G401.6 (cell line): ENCODE data around the gene TMOD4.

Experiments used
- FAIRE-seq: peaks from 2 replicates; lab custom pipeline; 2012; peaks lifted over from hg19 to GRCh38; lab: Jason Lieb, UNC

Gene TMOD4

GRCh38 chr1:151142411-151143056, 33.2 kb downstream of the TMOD4 start:
- FAIRE-seq = no peak

DNA sequence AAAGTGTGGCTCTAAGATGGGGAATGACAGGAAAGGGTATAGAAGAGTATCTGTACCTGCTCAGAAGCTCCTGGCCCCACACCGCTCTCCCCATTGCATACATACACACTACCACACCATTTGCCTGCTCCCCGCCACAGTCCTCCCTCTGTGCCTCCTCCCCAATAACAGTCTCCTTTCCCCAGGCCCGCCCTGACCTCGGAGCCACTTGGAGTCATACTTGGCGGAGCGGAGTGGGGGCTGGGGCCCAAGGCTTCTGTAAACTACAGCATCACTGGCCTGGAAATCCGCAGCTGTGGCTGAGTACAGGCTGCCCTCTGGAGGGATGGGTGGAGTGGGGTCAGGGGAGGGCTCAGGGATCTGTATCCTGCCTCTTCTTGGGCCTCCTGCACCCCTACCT, 38.0 kb downstream of the TMOD4 start:
- FAIRE-seq = no peak

- no peak for FAIRE-seq
Observed at GRCh38 chr1:151135433-151136385, 40.1 kb downstream of the TMOD4 start.

DNA sequence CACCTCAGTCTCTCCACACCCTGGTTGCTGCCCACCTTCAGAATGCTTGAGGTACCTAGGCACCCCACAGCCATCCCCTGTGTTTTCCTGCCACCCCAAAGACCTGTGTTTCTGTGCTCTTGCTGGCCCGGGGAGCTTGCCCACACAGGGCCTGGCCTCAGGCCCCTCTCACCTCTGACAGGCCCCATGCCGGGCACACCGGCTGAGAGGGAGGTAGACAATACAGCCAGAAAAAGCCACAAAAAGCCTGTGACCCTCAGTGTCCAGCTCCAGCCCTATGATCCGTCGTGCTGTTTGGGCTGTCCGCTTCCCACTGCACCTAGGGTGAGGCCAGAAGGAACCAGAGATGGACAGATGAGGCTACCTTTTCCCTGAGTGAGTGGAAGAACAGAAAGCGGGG, 40.8 kb downstream of the TMOD4 start:
- FAIRE-seq = no peak

DNA sequence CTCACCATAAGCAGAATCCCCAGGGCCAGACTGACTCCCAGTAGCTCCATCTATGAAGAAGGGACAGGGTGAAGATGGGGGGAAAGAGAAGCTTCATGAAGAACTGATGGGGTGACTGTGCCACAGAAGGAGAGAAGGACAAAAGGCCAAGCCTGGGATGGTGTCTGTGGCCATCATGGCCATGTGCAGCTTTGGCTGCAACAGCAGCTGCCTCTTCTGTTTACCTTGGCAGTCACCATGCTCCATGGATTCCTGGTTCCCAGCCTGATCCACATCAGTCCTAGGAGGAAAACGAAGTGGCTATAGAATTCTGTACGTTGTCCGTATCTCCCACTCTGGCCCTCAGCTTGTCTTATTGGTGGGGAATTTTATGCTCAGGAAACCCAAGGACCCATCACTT, 41.4 kb downstream of the TMOD4 start:
- FAIRE-seq = no peak

DNA sequence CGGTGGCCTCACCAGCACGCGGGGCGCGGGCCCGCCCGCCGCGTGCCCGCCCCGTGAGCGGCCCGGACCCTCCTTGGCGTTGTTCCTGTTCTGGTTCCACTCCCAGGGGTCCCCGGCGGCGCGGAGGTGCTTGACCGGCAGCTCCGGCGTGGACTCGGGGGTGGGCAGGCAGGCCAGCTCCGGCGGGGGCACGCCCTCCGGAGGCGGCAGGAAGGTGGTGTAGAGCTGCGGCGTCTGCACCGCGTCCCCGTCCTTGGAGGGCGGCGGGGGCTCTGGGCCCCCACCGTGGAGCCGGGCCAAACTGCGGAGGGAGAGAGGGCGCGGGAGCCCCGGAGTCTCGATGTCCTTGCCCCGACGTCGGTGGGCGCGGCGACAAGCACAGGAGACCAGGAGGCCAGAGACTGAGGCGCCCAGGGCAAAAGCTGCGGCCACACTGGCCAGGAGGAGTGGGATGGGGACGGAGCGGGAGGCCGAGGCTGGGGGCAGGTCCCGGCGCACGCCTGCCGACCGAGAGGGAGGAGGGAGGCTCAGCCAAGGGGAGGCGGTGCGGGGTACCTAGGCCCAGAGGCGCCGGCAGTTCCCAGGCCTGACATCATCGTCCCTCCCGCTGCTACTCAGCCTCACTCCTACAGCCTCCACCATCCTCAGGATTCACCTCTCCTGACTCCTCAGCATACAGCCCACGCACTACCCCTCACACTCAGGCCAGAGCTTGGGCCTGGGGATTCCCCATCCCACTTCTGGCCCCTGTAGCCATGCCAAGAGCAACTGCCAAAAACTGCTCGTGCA, 42.6 kb downstream of the TMOD4 start:
- FAIRE-seq = no peak

- no peak for FAIRE-seq
Observed at GRCh38 chr1:151132335-151133017, 43.3 kb downstream of the TMOD4 start.

GRCh38 chr1:151131701-151132334, 44.0 kb downstream of the TMOD4 start:
- no peak for FAIRE-seq

DNA sequence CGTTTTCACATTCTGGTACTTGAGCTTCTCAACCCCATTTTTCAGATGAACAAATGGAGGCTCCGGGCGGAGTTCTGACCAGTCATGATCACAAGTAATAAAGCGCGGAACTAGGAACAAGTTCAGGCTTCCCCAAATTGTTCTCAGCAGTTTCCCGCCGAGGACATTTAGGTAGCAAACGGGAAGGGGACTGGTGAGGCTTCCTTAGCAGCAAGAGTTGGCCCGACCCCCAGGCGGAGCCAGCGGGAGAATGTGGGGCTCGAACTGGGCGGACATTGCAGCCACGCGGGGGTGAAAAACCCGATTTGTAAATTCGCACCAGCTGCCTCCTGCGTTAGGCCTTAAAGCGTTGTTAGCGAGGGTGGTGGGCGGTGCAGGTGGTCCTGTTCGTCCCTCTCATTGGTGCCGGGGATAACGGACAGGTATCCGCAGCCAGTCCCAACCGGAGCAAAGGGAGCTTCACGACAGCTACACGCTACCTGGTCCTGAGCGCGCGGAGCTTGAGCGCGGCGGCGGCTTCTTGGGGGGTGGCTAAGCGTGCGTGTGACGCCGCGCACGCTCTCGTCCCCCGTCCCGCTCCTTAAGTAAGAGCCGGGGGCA, 44.7 kb downstream of the TMOD4 start:
- FAIRE-seq = no peak

GRCh38 chr1:151128800-151129199, 47.0 kb downstream of the TMOD4 start:
- FAIRE-seq = no peak

DNA sequence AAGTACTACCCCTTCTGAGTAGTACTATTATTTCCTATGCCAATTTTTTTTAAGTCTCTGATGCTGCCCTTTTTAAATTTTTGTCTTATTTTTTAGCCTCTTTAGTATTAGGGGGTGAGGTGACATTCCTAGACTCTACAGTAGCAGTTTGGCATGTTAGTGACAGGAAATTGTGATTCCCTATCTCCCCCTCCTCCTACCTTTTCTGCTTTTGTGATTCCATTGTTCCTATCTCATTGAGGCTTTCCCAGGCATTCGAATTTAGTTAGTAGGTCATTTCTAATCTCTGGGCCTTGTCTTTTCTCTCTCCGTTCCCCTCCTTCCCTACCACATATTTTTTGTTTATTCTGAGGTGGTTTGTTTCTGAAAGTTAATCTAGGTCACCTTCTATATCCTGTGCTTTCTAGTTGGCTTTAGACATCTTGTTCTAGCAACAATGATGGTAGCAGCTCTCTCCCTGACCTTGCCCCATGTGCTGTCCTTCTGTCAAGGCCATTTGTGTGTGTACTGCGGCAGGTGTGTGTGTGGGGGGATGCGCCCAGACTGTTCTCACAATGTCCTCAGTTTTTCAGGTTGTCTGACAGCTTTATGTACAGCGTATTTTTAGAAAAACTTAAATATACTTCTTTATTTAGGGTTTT, 50.9 kb downstream of the TMOD4 start:
- FAIRE-seq = no peak
